Esophagus muscularis mucosa (tissue), 4 donors: ENCODE data around the gene NAGPA. TPM values are rescaled to one million over a fixed set of nuclear protein-coding genes. Genes with fewer than 3 reads are reported as not detected.

ENCODE experiments used
- DNase-seq: peaks from one replicate; pipeline ENCODE4 v3.0.0-alpha.2; 2017; ENCODE audit errors: extremely low spot score
- H3K27ac ChIP-seq, 4 donors: fragments of 200-600 bp; sonication (generic); replicated peaks in 1 of 4; 1 replicate in 3 of 4; 2 replicates in 1 of 4; pipeline ENCODE4 v1.5.1; 2016 to 2019; ENCODE audit warnings: mild to moderate bottlenecking in 1 of 4
- H3K27me3 ChIP-seq, 4 donors: fragments of 200-600 bp; sonication (generic); one replicate each; pipeline versions ENCODE4 v1.5.1 to v1.6.0; 2016 to 2019
- H3K36me3 ChIP-seq, 4 donors: fragments of 200-600 bp; sonication (generic); one replicate each; pipeline ENCODE4 v1.5.1; 2016 to 2019
- H3K4me1 ChIP-seq, 4 donors: fragments of 200-600 bp; sonication (generic); one replicate each; pipeline ENCODE4 v1.5.1; 2016 to 2019
- H3K4me3 ChIP-seq, 4 donors: fragments of 200-600 bp; sonication (generic); 1 replicate in 2 of 4; 2 replicates in 2 of 4; pipeline ENCODE4 v1.5.1; 2016 to 2019; ENCODE audit warnings: mild to moderate bottlenecking in 4 of 4, moderate library complexity in 1 of 4
- H3K9me3 ChIP-seq, 4 donors: fragments of 200-600 bp; sonication (generic); 1 replicate in 3 of 4; 2 replicates in 1 of 4; pipeline ENCODE4 v1.5.1; 2016 to 2019
- EP300 ChIP-seq: sonication (generic); formaldehyde crosslinking; IDR thresholded peaks from one replicate; pipeline ENCODE4 v1.6.1; 2017; ENCODE audit warnings: antibody characterized with exemption
- POLR2A ChIP-seq: fragments of 450-650 bp; IDR thresholded peaks from one replicate; pipeline ENCODE4 v1.6.1; 2017; ENCODE audit warnings: antibody characterized with exemption, moderate library complexity, mild to moderate bottlenecking, low read depth
- POLR2AphosphoS5 ChIP-seq, 2 donors: sonication (generic); formaldehyde crosslinking; IDR thresholded peaks; one replicate each; pipeline ENCODE4 v1.6.1; 2017; ENCODE audit warnings: antibody characterized with exemption in 2 of 2
- WGBS: methylation state at CpG from one replicate; pipeline ENCODE4 v1.1.5; 2018; 5-methylcytosine and 5-hydroxymethylcytosine counted together
- intact Hi-C: fragments of 100-400 bp; cut with DNase I; formaldehyde crosslinking; loops from one replicate; pipeline ENCODE4 v1.15.1; 2023
- total RNA-seq, 4 donors: library from RNA; depleted of rRNA; stranded (reverse); fragments of >200 nt; gene quantifications; one replicate each; pipeline versions ENCODE4 v1.1.0 to v1.2.1, GENCODE V29; 2016
- TF ChIP-seq, protein P1 (sequence below), 3 experiments: fragments of 200-600 bp in 2 of 3; fragments of 450-650 bp in 1 of 3; sonication (generic) in 2 of 3; IDR thresholded peaks; one replicate each; pipeline ENCODE4 v1.5.1; 2017 to 2019; ENCODE audit warnings: antibody characterized with exemption in 3 of 3, mild to moderate bottlenecking in 2 of 3, moderate library complexity in 1 of 3

The NAGPA gene
- total RNA-seq, 4 donors from 2014 or later, result 15.4 to 24.1 (median 21.1) TPM

DNA sequence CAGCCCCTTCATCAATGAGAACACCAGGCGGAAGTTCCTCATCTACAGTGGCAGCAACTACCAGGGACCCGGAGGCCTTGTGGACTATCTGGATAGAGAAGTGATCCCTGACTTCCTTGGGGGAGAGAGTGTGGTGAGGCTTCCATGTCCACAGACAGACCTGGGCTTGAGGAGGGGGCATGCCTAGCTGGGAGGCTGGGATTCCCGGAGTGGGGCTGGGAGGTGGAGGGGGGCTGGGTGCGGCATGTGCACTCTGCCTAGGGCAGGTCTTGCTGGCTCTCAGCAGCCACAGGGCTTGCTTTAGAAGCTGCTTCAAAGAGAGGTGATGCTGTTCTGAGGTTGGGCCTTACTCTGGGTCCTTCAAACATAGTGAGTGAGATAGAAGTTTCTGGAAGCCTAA, 27.8 kb downstream of the NAGPA start:
- no peaks in the 10 kb centered on the region for H3K9me3 ChIP-seq
- intact Hi-C loops, result no loop called here
- peaks cover 0 to 15% (median 0%) of the 10 kb centered on the region in 4 donors for H3K27me3 ChIP-seq
- H3K4me3 ChIP-seq, result no peak overlapping the region
- H3K4me1 ChIP-seq, result no peaks in the 10 kb centered on the region
- TF ChIP-seq POLR2A, result no peak
- no peak for TF ChIP-seq EP300
- TF ChIP-seq POLR2AphosphoS5 (IDR thresholded peaks at IDR 0.05), result no peak
- TF ChIP-seq, protein P1, sequence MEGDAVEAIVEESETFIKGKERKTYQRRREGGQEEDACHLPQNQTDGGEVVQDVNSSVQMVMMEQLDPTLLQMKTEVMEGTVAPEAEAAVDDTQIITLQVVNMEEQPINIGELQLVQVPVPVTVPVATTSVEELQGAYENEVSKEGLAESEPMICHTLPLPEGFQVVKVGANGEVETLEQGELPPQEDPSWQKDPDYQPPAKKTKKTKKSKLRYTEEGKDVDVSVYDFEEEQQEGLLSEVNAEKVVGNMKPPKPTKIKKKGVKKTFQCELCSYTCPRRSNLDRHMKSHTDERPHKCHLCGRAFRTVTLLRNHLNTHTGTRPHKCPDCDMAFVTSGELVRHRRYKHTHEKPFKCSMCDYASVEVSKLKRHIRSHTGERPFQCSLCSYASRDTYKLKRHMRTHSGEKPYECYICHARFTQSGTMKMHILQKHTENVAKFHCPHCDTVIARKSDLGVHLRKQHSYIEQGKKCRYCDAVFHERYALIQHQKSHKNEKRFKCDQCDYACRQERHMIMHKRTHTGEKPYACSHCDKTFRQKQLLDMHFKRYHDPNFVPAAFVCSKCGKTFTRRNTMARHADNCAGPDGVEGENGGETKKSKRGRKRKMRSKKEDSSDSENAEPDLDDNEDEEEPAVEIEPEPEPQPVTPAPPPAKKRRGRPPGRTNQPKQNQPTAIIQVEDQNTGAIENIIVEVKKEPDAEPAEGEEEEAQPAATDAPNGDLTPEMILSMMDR (IDR thresholded peaks at IDR 0.05), result no peak
- no peak for DNase-seq
- H3K36me3 ChIP-seq, result peaks cover 0 to 9% (median 0%) of the 10 kb centered on the region in 4 donors
- WGBS, result 76% methylated on average over 4 of the region's 4 CpGs
- H3K27ac ChIP-seq, result no peak overlapping the region

- TF ChIP-seq POLR2AphosphoS5 (IDR thresholded peaks at IDR 0.05), result no peak
- TF ChIP-seq POLR2A, result no peak
- no peak for TF ChIP-seq EP300
- TF ChIP-seq, protein P1 (IDR thresholded peaks at IDR 0.05), result no peak
- DNase-seq, result no peak
- WGBS, result 59% methylated on average over 5 of the region's 5 CpGs
- no peaks in the 10 kb centered on the region for H3K4me1 ChIP-seq
- peaks cover 0 to 12% (median 0%) of the 10 kb centered on the region in 4 donors for H3K27me3 ChIP-seq
- no peak overlapping the region for H3K4me3 ChIP-seq
- peaks cover 0 to 9% (median 0%) of the 10 kb centered on the region in 4 donors for H3K36me3 ChIP-seq
- no peak overlapping the region for H3K27ac ChIP-seq
- no peaks in the 10 kb centered on the region for H3K9me3 ChIP-seq
- intact Hi-C loops, result no loop called here
These were observed 29.4 kb downstream of the NAGPA start for GRCh38 chr16:5004311-5004710.

- no peak for DNase-seq
- Histone ChIP-seq H3K27me3 (peaks cover 0 to 12% (median 0%) of the 10 kb centered on the region in 4 donors), H3K4me3 (no peak overlapping the region), H3K4me1 (no peaks in the 10 kb centered on the region), H3K9me3 (no peaks in the 10 kb centered on the region), H3K36me3 (peaks cover 0 to 5% (median 0%) of the 10 kb centered on the region in 4 donors), H3K27ac (no peak overlapping the region)
- intact Hi-C loops, result no loop called here
- WGBS, result 90% methylated on average over 10 of the region's 10 CpGs
- TF ChIP-seq POLR2A, result no peak
- TF ChIP-seq, protein P1 (IDR thresholded peaks at IDR 0.05), result no peak
These were observed 29.9 kb downstream of the NAGPA start for GRCh38 chr16:5003828-5004227.

GRCh38 chr16:5003211-5003610, 30.5 kb downstream of the NAGPA start:
- H3K9me3 ChIP-seq, result no peaks in the 10 kb centered on the region

More at GRCh38 chr16:5003211-5003610, 30.5 kb downstream of the NAGPA start:
- Histone ChIP-seq H3K4me3 (no peak overlapping the region), H3K27me3 (peaks cover 0 to 8% (median 0%) of the 10 kb centered on the region in 4 donors), H3K27ac (no peak overlapping the region), H3K4me1 (no peaks in the 10 kb centered on the region), H3K36me3 (no peaks in the 10 kb centered on the region)
- TF ChIP-seq POLR2AphosphoS5 (IDR thresholded peaks at IDR 0.05) (no peak), EP300 (no peak), POLR2A (no peak)
- TF ChIP-seq, protein P1 (IDR thresholded peaks at IDR 0.05), result no peak
- WGBS, result 76% methylated on average over 5 of the region's 12 CpGs
- DNase-seq, result no peak
- intact Hi-C loops, result no loop called here
